Measurements from ENCODE around the gene TPPP. TPM values are rescaled to one million over a fixed set of nuclear protein-coding genes. Genes with fewer than 3 reads are reported as not detected.
"Not testable (repeated sequence)": the region's sequence is repeated elsewhere in the genome, so short reads cannot be mapped to it uniquely, and the experiment has no call there.

Gene TPPP
- total RNA-seq, 1 experiment from 2014 or later: 1.8 TPM

DNA sequence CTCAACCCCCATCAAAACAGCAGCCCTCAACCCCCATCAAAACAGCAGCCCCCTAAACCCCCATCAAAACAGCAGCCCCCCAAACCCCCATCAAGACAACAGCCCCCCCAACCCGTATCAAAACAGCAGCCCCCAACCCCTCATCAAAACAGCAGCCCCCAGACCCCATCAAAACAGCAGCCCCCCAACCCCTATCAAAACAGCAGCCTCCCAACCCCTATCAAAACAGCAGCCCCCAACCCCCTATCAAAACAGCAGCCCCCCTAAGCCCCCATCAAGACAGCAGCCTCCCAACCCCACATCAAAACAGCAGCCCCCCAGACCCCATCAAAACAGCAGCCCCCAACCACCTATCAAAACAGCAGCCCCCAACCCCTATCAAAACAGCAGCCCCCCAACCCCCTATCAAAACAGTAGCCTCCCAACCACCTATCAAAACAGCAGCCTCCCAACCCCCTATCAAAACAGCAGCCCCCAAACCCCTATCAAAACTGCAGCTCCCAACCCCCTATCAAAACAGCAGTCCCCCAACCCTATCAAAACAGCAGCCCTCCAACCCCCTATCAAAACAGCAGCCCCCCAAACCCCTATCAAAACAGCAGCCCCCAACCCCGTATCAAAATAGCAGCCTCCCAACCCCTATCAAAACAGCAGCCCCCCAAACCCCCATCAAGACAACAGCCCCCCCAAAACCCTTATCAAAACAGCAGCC, 1.2 kb downstream of the TPPP start:
- ATAC-seq (no peak), DNase-seq (ENCODE audit: low spot score) (no peak)
- H3K27ac Mint-ChIP-seq: no peak overlapping the region
- TF ChIP-seq GABPB1 (CRISPR knock-in tag; IDR thresholded peaks at IDR 0.05) (no peak), NFYB (CRISPR knock-in tag; conservative IDR thresholded peaks at IDR 0.05; ENCODE audit: low read depth) (no peak), ETV6 (CRISPR knock-in tag; IDR thresholded peaks at IDR 0.05) (no peak), SMAD3 (CRISPR knock-in tag; IDR thresholded peaks at IDR 0.05; ENCODE audit: borderline replicate concordance) (no peak), CREM (CRISPR knock-in tag; IDR thresholded peaks at IDR 0.05) (no peak), OVOL2 (CRISPR knock-in tag; IDR thresholded peaks at IDR 0.05; ENCODE audit: borderline replicate concordance) (no peak), TP53 (CRISPR knock-in tag; IDR thresholded peaks at IDR 0.05) (no peak), ZNF263 (CRISPR knock-in tag; IDR thresholded peaks at IDR 0.05; ENCODE audit: low read depth) (no peak)
- TF ChIP-seq, protein P1, sequence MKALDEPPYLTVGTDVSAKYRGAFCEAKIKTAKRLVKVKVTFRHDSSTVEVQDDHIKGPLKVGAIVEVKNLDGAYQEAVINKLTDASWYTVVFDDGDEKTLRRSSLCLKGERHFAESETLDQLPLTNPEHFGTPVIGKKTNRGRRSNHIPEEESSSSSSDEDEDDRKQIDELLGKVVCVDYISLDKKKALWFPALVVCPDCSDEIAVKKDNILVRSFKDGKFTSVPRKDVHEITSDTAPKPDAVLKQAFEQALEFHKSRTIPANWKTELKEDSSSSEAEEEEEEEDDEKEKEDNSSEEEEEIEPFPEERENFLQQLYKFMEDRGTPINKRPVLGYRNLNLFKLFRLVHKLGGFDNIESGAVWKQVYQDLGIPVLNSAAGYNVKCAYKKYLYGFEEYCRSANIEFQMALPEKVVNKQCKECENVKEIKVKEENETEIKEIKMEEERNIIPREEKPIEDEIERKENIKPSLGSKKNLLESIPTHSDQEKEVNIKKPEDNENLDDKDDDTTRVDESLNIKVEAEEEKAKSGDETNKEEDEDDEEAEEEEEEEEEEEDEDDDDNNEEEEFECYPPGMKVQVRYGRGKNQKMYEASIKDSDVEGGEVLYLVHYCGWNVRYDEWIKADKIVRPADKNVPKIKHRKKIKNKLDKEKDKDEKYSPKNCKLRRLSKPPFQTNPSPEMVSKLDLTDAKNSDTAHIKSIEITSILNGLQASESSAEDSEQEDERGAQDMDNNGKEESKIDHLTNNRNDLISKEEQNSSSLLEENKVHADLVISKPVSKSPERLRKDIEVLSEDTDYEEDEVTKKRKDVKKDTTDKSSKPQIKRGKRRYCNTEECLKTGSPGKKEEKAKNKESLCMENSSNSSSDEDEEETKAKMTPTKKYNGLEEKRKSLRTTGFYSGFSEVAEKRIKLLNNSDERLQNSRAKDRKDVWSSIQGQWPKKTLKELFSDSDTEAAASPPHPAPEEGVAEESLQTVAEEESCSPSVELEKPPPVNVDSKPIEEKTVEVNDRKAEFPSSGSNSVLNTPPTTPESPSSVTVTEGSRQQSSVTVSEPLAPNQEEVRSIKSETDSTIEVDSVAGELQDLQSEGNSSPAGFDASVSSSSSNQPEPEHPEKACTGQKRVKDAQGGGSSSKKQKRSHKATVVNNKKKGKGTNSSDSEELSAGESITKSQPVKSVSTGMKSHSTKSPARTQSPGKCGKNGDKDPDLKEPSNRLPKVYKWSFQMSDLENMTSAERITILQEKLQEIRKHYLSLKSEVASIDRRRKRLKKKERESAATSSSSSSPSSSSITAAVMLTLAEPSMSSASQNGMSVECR (CRISPR knock-in tag; IDR thresholded peaks at IDR 0.05; ENCODE audit: borderline replicate concordance): no peak
- TF ChIP-seq, protein P2, sequence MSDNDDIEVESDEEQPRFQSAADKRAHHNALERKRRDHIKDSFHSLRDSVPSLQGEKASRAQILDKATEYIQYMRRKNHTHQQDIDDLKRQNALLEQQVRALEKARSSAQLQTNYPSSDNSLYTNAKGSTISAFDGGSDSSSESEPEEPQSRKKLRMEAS (CRISPR knock-in tag; IDR thresholded peaks at IDR 0.05): no peak
- TF ChIP-seq, protein P3, sequence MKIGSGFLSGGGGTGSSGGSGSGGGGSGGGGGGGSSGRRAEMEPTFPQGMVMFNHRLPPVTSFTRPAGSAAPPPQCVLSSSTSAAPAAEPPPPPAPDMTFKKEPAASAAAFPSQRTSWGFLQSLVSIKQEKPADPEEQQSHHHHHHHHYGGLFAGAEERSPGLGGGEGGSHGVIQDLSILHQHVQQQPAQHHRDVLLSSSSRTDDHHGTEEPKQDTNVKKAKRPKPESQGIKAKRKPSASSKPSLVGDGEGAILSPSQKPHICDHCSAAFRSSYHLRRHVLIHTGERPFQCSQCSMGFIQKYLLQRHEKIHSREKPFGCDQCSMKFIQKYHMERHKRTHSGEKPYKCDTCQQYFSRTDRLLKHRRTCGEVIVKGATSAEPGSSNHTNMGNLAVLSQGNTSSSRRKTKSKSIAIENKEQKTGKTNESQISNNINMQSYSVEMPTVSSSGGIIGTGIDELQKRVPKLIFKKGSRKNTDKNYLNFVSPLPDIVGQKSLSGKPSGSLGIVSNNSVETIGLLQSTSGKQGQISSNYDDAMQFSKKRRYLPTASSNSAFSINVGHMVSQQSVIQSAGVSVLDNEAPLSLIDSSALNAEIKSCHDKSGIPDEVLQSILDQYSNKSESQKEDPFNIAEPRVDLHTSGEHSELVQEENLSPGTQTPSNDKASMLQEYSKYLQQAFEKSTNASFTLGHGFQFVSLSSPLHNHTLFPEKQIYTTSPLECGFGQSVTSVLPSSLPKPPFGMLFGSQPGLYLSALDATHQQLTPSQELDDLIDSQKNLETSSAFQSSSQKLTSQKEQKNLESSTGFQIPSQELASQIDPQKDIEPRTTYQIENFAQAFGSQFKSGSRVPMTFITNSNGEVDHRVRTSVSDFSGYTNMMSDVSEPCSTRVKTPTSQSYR (CRISPR knock-in tag; IDR thresholded peaks at IDR 0.05): no peak
- TF ChIP-seq, protein P4, sequence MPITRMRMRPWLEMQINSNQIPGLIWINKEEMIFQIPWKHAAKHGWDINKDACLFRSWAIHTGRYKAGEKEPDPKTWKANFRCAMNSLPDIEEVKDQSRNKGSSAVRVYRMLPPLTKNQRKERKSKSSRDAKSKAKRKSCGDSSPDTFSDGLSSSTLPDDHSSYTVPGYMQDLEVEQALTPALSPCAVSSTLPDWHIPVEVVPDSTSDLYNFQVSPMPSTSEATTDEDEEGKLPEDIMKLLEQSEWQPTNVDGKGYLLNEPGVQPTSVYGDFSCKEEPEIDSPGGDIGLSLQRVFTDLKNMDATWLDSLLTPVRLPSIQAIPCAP (CRISPR knock-in tag; IDR thresholded peaks at IDR 0.05): no peak
- H3K36me3 Mint-ChIP-seq: peaks cover 3% of the 10 kb centered on the region
- no peak overlapping the region for H3K4me3 Mint-ChIP-seq
- no peaks in the 10 kb centered on the region for H3K4me1 Mint-ChIP-seq
- POLR2A ChIA-PET: no interaction called here
- CTCF ChIA-PET: no interaction called here
- peaks cover 15% of the 10 kb centered on the region for H3K27me3 Mint-ChIP-seq (ENCODE audit: low read depth)
- peaks cover 4% of the 10 kb centered on the region for H3K9me3 Mint-ChIP-seq

DNA sequence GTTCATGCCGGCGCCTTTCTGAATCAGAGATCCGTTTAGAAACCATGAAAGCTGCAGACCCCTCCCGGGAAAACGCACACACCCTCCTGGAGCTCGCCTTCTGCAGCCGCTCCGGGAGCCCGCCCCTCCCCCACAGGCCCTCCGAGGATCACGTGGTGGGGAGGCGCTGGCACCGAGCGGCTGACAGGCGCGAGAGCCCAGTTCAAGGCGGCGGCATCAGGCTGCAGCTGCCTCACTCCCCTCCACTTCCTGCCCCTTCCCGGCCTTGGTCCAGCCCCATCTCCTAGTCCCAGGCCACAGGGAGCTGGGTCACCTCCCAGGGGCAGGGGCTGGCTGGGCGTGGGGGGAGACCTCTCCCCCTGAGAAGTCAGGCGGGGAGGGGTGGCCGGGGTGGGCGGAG, 2.1 kb downstream of the TPPP start:
- POLR2A ChIA-PET; H3K36me3 Mint-ChIP-seq; DNase-seq (ENCODE audit: low spot score); H3K27ac Mint-ChIP-seq; H3K4me1 Mint-ChIP-seq; H3K4me3 Mint-ChIP-seq; CTCF ChIA-PET; H3K9me3 Mint-ChIP-seq: not testable (repeated sequence)
- peaks cover 11% of the 10 kb centered on the region for H3K27me3 Mint-ChIP-seq (ENCODE audit: low read depth)
- ATAC-seq: peak; percentile 9

DNA sequence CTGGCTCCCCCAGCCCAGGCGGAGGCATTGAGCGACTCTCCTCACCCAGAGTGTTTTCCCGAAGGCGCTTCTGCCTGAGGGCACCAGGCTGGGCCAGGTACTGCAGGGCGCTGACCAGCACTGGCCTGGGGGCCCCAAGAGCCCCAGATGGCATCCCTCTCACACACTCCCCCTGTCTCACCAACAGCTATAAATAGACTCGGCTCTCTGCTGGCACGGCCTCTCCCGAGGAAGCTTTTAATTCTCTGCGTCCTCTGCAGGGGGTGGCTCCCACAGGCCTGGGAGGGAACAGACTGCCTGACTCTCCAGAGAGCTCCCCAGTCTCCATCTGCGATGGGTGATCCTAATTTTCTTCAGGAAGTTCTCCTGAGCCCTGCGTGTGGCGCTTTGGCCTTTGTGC, 2.9 kb downstream of the TPPP start:
- H3K27ac Mint-ChIP-seq; H3K9me3 Mint-ChIP-seq; H3K36me3 Mint-ChIP-seq; DNase-seq (ENCODE audit: low spot score); POLR2A ChIA-PET; H3K4me3 Mint-ChIP-seq; H3K4me1 Mint-ChIP-seq; CTCF ChIA-PET: not testable (repeated sequence)
- ATAC-seq: peak; percentile 7
- H3K27me3 Mint-ChIP-seq (ENCODE audit: low read depth): peaks cover 11% of the 10 kb centered on the region

DNA sequence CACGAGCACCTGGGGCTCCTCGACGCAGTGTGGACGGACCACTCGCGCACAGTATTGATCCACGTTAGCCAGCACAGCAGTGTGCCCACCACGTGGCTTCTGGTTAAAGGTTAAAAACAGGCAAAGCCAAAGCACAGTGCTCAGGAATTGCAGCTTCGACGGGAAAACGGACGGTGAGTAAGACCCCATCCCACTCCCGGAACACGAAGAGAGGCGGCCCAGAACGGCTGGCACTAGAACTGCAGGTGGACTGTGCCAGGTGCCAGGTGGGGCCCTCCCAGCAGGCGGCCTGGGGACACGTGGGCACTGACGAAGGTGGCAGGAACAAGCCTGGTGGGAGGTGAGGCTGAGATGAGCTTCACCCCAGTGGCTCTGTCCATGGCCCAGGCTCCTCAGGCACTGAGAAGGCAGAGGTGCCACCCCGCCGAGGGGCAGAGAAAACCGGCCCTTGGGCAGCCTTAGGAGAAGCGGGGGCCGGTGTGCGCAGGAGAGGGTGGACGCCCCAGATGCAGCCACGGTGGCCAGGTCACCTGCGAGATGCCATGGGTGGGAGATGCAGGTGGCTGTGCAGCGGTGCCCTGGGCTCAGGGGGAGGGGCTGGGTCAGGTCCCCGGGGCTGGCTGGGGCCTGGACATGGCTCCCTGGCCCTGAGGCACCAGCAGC, 4.7 kb downstream of the TPPP start:
- ATAC-seq; H3K4me1 Mint-ChIP-seq; H3K36me3 Mint-ChIP-seq; H3K4me3 Mint-ChIP-seq; POLR2A ChIA-PET; H3K27ac Mint-ChIP-seq; H3K9me3 Mint-ChIP-seq; DNase-seq (ENCODE audit: low spot score); H3K27me3 Mint-ChIP-seq (ENCODE audit: low read depth); CTCF ChIA-PET: not testable (repeated sequence)

DNA sequence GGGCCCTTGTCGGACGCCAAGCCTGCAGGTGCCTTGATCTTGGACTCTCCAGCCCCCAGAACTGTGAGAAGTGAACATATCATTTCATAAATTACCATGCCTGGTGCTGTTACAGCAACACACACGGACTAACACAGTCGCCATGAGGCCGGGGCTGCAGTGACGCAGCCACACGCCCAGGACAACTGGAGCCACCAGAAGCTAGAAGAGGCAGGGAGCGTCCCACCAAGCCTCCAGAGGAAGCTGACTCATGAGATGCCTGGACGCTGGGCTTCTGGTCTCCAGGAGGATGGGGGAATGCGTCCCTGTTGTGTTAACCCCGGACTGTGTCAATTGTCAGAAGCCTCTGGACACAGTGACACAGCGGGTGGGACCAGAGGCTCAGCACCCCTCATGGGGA, 6.2 kb downstream of the TPPP start:
- CTCF ChIA-PET; H3K27me3 Mint-ChIP-seq (ENCODE audit: low read depth); H3K36me3 Mint-ChIP-seq; POLR2A ChIA-PET; H3K4me3 Mint-ChIP-seq; H3K4me1 Mint-ChIP-seq; DNase-seq (ENCODE audit: low spot score); H3K9me3 Mint-ChIP-seq; H3K27ac Mint-ChIP-seq; ATAC-seq: not testable (repeated sequence)

DNA sequence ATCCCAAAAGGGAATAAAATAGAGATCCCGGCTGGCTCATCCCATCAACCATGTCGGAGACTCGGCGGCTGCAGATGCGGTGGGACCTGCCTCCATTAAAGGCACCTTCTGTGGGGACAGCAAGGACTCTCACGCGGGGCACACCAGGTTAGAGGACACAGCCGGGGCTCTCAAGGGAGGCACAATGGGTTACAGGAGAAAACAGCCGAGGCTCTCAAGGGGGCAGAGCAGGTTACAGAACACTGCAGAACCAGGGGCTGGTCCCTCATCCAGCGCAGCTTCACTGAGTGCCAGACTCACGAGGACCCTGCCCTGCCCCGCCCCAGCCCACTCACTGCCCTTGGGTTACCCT, 7.0 kb downstream of the TPPP start:
- ATAC-seq, H3K9me3 Mint-ChIP-seq, POLR2A ChIA-PET: not testable (repeated sequence)

More for the DNA sequence above, 7.0 kb downstream of the TPPP start:
- H3K27ac Mint-ChIP-seq; H3K4me3 Mint-ChIP-seq; CTCF ChIA-PET; DNase-seq (ENCODE audit: low spot score); H3K36me3 Mint-ChIP-seq; H3K27me3 Mint-ChIP-seq (ENCODE audit: low read depth); H3K4me1 Mint-ChIP-seq: not testable (repeated sequence)
